ENCODE data around the gene LPCAT3.

Gene LPCAT3

DNA sequence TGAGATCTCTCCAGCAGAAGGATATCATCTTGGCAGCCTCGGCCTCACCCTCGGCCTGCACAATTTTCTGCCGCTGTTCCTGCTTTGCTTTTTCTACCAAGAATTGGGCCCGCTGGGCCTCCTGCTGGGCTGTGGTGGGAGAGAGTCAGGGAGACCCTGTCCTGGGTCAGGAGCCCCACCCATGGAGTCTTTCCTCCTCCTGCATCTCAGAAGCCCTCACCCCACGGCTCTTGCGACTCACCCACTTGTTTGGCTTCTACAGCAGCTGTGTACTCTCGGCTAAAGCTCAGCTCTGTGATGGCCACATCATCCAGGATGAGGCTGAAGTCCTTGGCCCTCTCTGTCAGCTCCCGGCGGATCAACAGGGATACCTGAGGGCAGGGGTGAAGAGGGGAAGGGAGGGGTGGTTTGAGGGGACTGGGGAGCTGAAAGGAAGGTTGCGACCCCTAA lies 50.6 kb downstream of the LPCAT3 start:
- Histone ChIP-seq H3K79me2 (ENCODE audit: insufficient read depth, low read length) (peaks cover 56% of the 10 kb centered on the region), H3K4me3 (ENCODE audit: low read length, poor library complexity, severe bottlenecking) (no peak overlapping the region), H3K4me2 (ENCODE audit: low read depth, low read length, poor library complexity, severe bottlenecking) (peak overlapping the region; percentile 99), H3K36me3 (ENCODE audit: insufficient read depth, low read length) (peaks cover 27% of the 10 kb centered on the region; the same call in 1 of the 2 replicates), H2AFZ (ENCODE audit: low read length) (no peak overlapping the region), H3K27me3 (ENCODE audit: insufficient read depth, low read length, poor library complexity, severe bottlenecking) (no peaks in the 10 kb centered on the region), H3K9ac (ENCODE audit: low read depth, low read length, poor library complexity, severe bottlenecking) (no peak overlapping the region), H3K9me3 (ENCODE audit: insufficient read depth, low read depth, low read length) (no peaks in the 10 kb centered on the region), H4K20me1 (ENCODE audit: insufficient read depth, low read length, poor library complexity, severe bottlenecking) (peaks cover 17% of the 10 kb centered on the region), H3K9me2 (replicated peaks; ENCODE audit: low read depth, low read length) (no peaks in the 10 kb centered on the region), H3K4me1 (ENCODE audit: insufficient read depth, low read length, poor library complexity, severe bottlenecking) (peaks cover 34% of the 10 kb centered on the region), H3F3A (ENCODE audit: low read depth) (peaks cover 13% of the 10 kb centered on the region)
- TF ChIP-seq, protein P1, sequence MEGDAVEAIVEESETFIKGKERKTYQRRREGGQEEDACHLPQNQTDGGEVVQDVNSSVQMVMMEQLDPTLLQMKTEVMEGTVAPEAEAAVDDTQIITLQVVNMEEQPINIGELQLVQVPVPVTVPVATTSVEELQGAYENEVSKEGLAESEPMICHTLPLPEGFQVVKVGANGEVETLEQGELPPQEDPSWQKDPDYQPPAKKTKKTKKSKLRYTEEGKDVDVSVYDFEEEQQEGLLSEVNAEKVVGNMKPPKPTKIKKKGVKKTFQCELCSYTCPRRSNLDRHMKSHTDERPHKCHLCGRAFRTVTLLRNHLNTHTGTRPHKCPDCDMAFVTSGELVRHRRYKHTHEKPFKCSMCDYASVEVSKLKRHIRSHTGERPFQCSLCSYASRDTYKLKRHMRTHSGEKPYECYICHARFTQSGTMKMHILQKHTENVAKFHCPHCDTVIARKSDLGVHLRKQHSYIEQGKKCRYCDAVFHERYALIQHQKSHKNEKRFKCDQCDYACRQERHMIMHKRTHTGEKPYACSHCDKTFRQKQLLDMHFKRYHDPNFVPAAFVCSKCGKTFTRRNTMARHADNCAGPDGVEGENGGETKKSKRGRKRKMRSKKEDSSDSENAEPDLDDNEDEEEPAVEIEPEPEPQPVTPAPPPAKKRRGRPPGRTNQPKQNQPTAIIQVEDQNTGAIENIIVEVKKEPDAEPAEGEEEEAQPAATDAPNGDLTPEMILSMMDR (conservative IDR thresholded peaks at IDR 0.05; ENCODE audit: low read length) = no peak
- TF ChIP-seq EZH2phosphoT487 (IDR thresholded peaks at IDR 0.05; ENCODE audit: borderline replicate concordance) = no peak

DNA sequence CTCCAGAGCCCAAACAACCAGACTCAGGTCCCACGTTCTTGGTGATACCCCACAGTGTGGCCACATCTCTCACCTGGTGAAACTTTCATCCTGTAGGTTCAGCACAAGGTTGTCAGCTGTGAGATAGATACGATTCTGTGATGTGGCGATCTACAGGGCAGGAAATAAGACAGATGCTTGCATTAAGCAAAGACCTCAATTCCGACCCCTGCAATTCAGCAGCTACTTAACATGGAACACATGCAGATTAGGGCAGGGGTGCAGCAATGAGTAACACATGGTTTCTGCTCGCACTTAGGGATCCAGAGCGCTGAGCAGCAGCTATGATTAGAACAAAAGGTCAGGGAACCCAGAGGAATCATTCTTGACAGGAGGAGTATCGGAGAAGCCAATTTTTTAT lies 51.9 kb downstream of the LPCAT3 start:
- H3F3A ChIP-seq (ENCODE audit: low read depth) = peaks cover 13% of the 10 kb centered on the region
- H4K20me1 ChIP-seq (ENCODE audit: insufficient read depth, low read length, poor library complexity, severe bottlenecking) = peaks cover 17% of the 10 kb centered on the region
- no peak overlapping the region for H3K4me3 ChIP-seq (ENCODE audit: low read length, poor library complexity, severe bottlenecking)
- TF ChIP-seq, protein P1 (conservative IDR thresholded peaks at IDR 0.05; ENCODE audit: low read length) = no peak
- TF ChIP-seq EZH2phosphoT487 (IDR thresholded peaks at IDR 0.05; ENCODE audit: borderline replicate concordance) = no peak
- H3K36me3 ChIP-seq (ENCODE audit: insufficient read depth, low read length) = peaks cover 30% of the 10 kb centered on the region; the same call in 1 of the 2 replicates
- no peak overlapping the region for H2AFZ ChIP-seq (ENCODE audit: low read length)
- no peaks in the 10 kb centered on the region for H3K9me3 ChIP-seq (ENCODE audit: insufficient read depth, low read depth, low read length)
- peaks cover 32% of the 10 kb centered on the region for H3K4me1 ChIP-seq (ENCODE audit: insufficient read depth, low read length, poor library complexity, severe bottlenecking)
- H3K4me2 ChIP-seq (ENCODE audit: low read depth, low read length, poor library complexity, severe bottlenecking) = no peak overlapping the region
- peaks cover 42% of the 10 kb centered on the region for H3K79me2 ChIP-seq (ENCODE audit: insufficient read depth, low read length)
- H3K9me2 ChIP-seq (replicated peaks; ENCODE audit: low read depth, low read length) = no peaks in the 10 kb centered on the region
- H3K9ac ChIP-seq (ENCODE audit: low read depth, low read length, poor library complexity, severe bottlenecking) = no peak overlapping the region
- H3K27me3 ChIP-seq (ENCODE audit: insufficient read depth, low read length, poor library complexity, severe bottlenecking) = no peaks in the 10 kb centered on the region

DNA sequence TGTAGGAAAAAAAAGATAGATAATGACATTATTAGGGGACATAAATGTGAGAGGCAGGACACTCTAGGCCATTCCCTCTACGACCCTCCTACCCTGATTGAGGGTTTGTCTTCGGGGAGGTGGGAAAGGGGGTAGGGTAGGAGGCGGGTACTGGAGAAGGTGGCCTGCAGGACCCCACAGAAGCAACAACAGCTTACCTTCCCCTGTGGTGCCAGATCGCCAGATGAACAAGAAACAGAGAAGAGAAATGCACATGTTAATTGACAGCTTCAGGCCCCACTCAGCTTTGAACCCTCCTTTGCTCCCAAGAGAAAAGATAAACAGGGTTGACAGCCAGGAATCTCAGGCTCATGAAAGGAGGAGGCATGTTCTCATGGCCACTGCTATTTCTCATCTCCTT lies 52.6 kb downstream of the LPCAT3 start:
- H3K36me3 ChIP-seq (ENCODE audit: insufficient read depth, low read length) = peaks cover 30% of the 10 kb centered on the region; the same call in 1 of the 2 replicates
- H4K20me1 ChIP-seq (ENCODE audit: insufficient read depth, low read length, poor library complexity, severe bottlenecking) = peaks cover 17% of the 10 kb centered on the region
- no peaks in the 10 kb centered on the region for H3K27me3 ChIP-seq (ENCODE audit: insufficient read depth, low read length, poor library complexity, severe bottlenecking)
- H3K4me1 ChIP-seq (ENCODE audit: insufficient read depth, low read length, poor library complexity, severe bottlenecking) = peaks cover 39% of the 10 kb centered on the region
- TF ChIP-seq, protein P1 (conservative IDR thresholded peaks at IDR 0.05; ENCODE audit: low read length) = no peak
- TF ChIP-seq EZH2phosphoT487 (IDR thresholded peaks at IDR 0.05; ENCODE audit: borderline replicate concordance) = no peak
- no peaks in the 10 kb centered on the region for H3K9me2 ChIP-seq (replicated peaks; ENCODE audit: low read depth, low read length)
- no peak overlapping the region for H2AFZ ChIP-seq (ENCODE audit: low read length)
- H3K79me2 ChIP-seq (ENCODE audit: insufficient read depth, low read length) = peaks cover 36% of the 10 kb centered on the region
- no peak overlapping the region for H3K9ac ChIP-seq (ENCODE audit: low read depth, low read length, poor library complexity, severe bottlenecking)
- H3F3A ChIP-seq (ENCODE audit: low read depth) = peaks cover 13% of the 10 kb centered on the region
- no peak overlapping the region for H3K4me3 ChIP-seq (ENCODE audit: low read length, poor library complexity, severe bottlenecking)
- no peaks in the 10 kb centered on the region for H3K9me3 ChIP-seq (ENCODE audit: insufficient read depth, low read depth, low read length)
- H3K4me2 ChIP-seq (ENCODE audit: low read depth, low read length, poor library complexity, severe bottlenecking) = no peak overlapping the region
